Endothelial cell of hepatic sinusoid (primary cell): Measurements from ENCODE around the gene ARHGAP31.

ENCODE experiments used
- in situ Hi-C: cut with HindIII; loops from 2 replicates; pipeline ENCODE4 v1.10.0; 2017; ENCODE audit warnings: low sequenced_read_pairs

The ARHGAP31 gene

DNA sequence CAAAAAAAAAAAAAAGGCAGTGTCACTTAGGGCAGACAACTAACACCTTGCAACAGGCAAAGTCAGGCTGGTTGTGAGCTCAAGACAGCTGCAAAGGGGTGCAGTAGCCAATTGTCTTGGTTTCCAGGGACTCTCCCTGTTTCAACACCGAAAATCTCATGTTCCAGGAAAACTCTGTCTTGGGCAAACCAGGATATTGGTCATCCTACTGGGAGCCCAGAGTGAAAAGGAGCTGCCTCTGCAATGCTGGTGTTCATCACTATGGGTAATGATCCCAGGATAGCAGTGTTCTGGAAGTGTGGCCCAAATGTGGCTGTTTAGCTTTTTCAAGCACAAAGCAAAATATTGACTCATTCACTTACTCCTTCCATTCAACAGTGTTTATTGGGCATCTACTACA is 82.6 kb downstream of the ARHGAP31 start:
- in situ Hi-C loops: no loop called here

DNA sequence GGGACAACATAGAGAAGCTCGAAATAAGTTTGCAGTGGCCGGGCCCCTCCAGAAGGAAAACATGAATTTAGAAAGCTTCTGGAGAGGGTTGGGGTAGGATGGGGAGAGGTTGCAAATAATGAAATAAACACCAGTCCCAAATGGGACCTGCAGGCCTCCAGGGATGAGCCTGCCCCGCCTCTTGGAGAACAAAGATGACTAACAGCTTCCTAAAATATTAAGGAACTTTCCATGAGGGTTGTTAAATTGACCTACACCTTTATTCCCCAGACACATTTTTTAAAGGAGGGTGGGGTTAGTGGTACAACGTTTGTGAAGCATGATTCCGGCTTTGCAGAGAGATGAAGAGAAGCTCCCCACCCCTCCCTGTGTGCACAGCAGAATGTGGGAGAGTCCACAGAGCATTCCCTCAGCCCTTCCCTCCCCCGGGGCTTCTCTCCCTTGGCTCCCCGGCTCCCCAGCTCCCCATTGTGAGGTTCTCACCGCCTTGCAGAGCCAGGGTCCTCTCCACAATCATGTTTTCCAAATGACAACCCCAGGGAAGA is 84.1 kb downstream of the ARHGAP31 start:
- in situ Hi-C loops: no loop called here

DNA sequence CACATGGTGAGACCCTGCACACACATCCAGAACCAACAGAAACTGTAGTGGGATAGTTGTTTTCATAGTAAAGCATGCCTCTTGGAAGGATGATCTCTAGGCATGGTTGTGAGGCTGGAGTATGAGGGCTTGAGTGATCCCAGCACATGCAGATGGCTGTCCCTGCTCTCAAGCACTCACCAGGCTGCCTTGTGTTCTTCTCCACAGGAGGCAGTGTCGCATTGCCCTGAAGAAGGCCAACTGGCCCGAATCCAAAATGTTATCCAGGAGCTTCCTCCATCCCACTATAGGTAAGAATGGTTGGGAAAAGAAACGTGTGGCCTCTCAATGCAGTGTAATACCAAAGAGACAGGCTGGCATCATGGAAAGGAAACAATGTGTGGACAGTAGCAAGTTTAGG is 86.5 kb downstream of the ARHGAP31 start:
- in situ Hi-C loops: no loop called here

DNA sequence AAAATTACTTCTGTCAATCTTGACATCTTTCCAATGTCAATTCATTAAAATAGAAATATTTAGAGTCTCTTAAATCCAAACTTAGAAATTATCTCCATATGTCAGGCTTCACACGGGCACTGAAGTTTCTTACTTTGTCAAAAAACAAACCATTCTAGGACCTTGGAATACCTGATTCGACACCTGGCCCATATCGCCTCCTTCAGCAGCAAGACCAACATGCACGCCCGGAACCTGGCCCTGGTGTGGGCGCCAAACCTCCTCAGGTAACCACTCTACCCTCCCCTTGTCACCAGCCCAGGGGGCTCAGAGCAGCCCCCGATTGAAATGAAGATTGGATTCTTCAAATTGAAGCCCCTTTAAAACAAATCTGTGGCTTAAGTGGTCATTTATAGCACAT is 88.0 kb downstream of the ARHGAP31 start:
- in situ Hi-C loops: no loop called here

DNA sequence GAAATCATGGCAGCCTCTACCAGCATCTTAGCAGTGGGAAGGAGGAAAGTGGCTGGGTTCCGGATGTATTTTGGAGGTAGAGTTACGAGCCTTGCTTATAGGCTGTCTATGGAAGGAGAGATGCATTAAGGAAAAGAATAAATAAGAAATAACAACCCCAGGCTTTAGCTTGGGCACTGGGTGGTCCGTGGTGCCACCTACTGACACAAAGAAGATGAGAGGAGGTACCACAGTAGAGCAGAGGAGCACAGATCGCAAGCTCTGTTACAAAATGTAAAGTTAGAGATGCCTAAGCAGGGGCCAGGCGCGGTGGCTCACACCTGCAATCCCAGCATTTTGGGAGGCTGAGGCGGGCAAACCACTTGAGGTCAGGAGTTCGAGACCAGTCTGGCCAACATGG is 94.4 kb downstream of the ARHGAP31 start:
- in situ Hi-C loops: no loop called here

DNA sequence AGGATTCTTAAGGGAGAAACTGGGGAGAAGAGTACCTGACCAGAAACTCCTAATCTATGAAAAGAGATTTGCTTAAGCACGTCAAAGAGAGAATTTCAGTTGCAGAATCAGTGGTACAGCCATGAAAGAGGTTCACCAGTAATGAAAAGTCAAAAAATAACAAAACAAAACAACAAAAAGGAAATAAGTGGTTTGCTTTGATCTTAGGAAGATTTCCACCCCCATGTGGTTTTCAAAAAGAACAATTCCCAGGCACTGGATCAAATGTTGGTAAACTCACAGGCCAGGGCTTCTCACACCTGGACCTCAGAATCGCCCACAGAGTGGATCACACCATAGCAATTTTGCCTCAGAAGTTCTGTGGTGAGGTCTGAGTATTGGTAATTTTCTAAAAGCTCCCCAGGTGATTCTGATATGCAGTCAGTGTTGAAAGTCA is 101.8 kb downstream of the ARHGAP31 start:
- in situ Hi-C loops: no loop called here

DNA sequence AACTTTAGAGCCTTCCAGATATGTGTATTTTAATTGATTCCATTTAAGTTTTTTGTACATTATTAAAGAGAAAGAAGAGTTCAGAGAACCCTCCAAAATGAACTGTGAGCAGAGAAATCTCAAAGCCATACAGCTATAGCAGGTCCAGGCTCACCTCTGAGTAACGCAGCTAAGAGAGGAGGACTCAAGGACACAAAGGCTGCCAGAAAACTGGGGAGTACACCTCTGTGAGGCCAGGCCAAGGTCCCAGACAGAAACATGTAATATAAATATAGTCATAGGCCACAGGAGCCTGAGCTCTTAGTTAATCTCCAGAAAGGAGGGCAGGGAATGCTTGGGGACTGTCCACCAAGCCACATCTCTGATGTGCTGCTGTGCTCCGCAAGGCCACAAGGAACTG is 102.7 kb downstream of the ARHGAP31 start:
- in situ Hi-C loops: no loop called here

DNA sequence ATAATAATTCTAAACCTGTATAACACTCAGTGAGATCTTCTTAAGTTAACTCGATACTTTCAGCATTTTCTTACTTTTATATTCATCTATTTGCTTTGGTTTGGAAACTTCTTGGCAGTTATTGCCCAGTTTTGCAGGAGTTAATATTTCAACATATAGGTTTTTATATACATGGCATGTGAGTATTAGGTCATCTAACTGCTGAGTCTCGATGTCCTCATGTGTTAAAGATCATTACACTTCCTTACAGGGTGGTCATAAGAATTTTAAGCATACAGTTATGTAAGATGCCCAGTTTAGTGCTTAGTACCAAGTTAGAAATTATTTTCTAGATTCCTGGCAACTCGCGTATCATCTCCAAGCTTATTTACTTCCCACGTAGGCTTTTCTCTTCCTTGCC is 106.3 kb downstream of the ARHGAP31 start:
- in situ Hi-C loops: no loop called here

DNA sequence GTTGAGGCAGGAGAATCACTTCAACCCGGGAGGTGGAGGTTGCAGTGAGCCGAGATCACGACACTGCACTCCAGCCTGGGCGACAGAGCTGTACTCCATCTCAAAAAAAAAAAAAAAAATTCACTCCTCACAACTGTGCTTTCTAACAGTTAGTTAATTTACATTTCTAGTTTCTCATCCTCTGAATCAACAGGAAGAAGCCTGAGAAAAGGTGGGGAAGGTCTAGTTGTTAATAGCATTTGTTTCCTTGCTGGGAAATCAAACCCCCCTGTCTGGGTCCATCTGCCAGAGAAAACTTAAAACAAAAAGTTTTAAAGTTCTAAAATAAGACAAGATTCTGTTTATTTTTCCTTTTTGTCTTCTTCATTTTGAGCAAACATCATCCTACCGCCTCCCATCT is 106.9 kb downstream of the ARHGAP31 start:
- in situ Hi-C loops: no loop called here

DNA sequence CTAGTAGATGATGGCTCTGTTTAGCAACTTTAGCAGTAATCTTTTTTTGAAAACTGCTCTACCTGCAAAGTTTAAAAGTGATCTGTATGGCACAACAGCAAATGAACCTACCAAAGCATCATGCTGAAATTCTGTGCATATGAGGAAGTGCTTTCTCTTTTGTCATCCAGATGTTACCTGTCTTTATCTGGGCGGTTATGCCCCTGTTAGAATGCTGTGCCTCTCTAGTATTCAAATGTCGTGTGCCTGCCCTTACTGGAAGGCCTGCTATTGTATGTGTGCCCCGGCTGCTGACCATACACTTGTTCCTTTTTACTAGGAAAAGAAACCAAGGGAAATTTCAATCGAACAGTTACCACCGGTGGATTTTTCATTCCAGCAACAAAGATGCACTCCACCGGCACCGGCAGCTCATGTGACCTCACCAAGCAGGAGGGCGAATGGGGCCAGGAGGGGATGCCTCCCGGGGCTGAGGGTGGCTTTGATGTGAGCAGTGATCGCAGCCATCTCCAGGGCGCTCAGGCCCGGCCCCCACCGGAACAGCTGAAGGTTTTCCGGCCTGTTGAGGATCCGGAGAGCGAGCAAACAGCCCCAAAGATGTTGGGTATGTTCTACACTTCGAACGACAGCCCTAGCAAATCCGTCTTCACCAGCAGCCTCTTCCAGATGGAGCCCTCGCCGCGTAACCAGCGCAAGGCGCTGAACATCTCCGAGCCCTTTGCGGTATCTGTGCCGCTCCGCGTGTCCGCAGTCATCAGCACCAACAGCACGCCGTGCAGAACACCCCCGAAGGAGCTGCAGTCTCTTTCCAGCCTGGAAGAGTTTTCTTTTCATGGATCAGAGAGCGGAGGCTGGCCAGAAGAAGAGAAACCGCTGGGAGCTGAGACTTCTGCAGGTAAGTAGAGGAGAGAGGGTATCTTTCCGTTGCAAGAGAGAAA is 107.6 kb downstream of the ARHGAP31 start:
- in situ Hi-C loops: no loop called here

DNA sequence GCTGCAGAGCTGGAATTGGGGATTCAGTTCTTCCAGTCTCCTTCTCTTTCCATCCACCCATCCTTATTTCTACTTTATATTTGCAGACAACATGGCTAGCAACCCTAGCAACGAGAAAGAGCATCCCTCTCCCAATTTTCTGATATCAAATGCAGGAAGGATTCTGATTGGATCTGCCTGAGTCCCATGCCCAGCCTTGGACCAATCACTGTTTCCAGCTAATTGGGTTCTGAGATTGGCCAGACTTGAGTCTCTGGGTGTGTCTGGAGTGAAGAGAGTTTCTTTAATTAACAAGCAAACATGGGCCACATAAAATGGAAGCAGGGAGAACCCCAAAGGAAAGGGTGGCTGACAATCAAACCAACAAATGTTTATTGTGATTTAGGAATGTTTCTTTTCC is 108.6 kb downstream of the ARHGAP31 start:
- in situ Hi-C loops: no loop called here

DNA sequence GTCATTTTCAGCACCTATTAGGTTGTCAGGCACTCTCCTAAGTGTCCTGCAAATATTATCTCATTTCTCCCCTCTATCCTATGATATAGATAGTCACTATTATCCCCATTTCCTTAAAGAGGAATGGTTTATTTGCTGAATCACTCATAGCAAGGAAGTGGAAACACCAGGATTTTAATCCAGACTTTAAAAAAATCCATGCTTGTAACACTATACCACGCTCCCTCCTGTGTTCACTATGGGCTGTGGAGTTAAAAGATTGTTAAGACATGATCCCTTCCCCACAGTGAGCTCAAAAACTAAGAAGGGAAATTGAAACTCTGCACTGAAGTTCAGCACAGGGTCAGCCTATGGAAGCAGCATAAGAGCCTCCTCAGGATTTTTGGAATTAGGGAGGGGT is 109.0 kb downstream of the ARHGAP31 start:
- in situ Hi-C loops: no loop called here

DNA sequence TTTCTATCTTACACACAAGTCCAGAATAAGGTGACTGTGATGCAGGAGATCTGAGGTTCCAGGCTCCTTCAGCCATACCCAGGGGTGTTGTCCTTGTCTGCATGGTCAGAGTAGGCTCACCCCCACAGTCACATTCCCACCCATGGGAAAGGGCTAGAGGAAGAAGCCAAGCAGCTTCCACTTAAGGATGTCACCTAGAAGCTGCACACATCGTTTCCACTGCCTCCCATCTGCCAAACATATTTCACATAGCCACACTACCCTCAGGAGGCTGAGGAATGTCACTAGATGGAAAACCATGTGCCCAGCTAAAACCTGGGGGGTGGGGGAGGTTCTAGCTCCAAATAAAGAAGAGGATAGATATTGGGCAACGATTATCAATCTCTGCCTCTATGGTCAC is 111.1 kb downstream of the ARHGAP31 start:
- in situ Hi-C loops: no loop called here

DNA sequence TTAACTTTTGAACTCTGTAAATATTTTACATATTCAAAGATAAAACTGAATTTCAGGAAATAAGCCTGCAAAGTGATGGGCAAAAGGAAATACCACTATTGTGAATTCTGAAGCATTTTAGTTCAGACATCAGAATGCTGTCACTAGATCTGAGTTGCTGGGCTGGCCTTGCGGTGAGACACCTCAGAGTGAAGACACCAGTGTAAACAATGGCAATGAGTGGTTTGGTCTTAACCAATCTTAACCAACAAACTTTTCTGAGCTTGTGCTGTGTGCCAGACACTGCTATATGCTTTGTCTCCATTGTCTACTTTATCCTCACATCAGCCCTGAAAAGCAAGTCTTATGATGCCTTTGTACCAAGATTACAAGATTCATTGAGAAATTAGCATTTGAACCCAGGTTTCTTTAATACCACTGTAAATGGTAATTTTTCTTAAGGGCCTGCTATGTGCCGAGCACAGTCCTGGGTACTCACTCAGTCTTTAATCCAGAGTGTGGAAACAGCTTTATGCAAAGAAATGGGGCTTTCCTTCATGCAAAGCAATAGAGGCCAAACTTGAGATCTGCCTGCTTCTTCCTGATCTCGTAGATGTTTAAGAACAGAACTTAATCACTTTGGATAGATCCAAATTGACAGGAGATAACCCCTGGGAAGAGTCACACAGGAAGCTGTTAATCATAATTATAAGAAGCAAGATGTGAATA is 114.2 kb downstream of the ARHGAP31 start:
- in situ Hi-C loops: no loop called here

DNA sequence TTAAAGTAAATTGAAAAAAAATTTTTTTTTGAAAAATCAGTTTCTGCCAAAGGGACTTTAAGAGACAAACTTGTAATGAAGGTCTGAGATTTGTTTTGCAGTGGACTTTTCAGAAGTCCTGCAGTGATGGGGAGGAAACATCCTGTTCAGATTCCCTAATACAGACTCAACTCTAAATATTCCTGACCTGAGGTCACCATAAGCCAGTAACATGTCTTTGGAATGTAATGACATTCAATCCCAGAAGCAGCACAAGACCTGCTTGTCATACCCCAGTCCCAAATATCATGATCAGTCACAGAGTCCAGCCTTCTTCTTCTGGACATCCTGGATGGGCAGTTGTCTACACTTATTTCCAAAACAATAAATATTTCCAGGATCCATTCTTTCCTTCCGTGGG is 115.7 kb downstream of the ARHGAP31 start:
- in situ Hi-C loops: no loop called here

DNA sequence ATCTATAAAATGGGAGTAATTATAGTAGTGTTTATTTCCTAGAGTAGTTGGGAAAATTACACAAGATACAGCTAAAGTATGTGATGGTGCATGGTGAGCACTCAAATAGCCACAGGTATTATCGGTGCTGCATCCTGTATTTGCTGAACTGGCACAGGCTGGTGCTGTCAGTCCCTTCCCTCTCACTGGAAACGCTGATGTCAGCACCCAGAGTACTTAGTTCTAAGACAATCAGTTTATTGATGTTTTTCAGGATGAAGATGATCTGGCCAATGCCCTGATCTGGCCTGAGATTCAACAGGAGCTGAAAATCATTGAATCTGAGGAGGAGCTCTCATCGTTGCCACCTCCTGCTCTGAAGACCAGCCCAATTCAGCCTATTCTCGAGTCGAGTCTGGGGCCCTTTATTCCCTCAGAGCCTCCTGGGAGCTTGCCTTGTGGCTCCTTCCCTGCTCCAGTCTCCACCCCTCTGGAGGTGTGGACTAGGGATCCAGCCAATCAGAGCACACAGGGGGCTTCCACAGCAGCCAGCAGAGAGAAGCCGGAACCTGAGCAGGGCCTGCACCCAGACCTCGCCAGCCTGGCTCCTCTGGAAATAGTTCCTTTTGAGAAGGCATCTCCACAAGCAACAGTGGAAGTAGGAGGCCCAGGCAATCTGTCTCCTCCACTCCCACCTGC is 119.6 kb downstream of the ARHGAP31 start:
- in situ Hi-C loops: no loop called here

DNA sequence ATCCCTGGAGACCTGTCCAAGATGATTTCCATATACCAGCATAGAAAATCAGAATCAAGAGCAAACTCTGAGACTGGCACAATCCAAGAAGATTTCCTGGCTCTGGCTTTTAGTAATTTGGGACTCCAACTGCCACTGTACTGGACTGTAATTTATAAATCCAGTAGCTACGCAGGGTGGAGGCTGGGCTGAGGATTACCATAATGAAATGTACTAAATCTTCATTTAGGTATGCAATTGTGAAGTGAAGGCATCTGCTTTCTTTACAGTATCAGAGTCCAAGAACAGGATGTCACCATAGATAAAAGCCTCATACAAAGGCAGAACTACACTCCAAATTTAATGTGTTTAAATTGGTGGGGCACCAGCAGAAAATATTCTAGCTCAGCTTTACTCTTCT is 122.7 kb downstream of the ARHGAP31 start:
- in situ Hi-C loops: no loop called here

DNA sequence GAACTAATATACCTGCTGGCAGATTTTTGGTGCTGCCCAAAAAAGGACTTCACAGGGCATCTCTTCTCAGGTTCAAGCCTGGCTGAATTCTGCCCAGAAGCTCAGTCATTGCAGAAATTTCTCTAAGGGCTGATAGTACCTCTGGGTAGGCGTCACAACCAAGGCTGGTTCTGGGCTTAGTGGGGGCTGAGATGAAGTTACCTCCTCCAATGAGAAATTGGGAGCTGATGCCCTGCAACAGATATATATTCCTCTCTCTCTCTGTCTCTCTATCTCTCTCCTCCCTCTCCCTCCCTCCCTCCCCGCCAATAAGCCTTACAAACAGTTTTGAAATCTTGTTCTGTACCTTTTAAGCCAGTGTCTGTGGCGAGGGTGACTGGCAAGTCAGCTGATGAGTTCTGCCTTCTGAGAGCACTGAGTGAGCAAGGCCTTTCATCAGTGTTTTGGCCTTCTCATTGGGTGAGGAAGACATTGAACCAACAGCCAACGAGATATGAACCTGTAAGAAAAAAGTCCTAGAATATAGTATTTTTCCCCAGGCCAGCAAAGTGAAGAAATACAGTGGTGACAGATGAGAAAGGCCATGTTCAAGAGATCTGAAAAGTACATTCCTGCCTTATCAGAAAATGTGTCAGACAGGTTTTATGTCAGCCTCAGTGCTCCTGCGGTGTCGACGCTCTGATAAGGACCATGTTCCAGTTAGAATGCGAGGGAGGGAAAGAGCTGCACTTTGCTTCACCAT is 123.8 kb downstream of the ARHGAP31 start:
- in situ Hi-C loops: no loop called here

DNA sequence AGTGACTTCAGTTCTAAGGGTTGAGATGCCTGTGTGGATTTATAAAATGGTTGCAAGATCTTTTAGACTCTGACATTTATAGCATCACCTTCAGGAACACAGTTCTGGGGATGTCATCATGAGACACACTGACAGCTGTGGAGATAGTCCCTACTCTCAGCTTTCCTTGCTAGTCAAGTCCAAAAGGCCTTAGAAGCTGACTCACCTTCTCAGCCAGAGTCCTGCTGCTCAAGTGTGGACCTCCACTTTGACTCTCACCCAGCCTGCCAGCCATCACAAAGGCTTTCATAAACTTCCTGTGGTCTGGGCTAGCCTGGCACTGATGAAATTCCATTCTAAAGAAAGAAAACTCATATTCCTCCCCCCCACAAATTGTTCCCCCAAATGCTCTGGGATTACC is 124.5 kb downstream of the ARHGAP31 start:
- in situ Hi-C loops: no loop called here

DNA sequence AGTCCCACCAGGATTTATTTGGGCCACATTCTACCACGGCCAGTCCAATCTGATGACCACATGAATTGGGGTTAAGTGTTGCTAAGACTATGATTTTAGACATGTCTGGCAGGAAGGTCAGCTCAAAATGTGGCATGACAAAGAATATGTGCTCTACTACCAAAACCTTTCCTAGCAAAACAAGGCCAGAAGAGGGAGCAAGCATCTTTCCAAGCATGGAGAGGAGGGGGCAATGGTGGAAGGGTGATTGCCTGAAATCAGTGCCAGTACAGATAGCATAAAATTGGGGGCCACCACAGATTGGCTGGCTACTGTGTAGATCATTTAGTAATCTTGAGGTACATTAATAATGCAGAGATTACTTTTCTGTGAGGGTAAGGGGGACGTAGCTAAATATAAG is 126.0 kb downstream of the ARHGAP31 start:
- in situ Hi-C loops: no loop called here

DNA sequence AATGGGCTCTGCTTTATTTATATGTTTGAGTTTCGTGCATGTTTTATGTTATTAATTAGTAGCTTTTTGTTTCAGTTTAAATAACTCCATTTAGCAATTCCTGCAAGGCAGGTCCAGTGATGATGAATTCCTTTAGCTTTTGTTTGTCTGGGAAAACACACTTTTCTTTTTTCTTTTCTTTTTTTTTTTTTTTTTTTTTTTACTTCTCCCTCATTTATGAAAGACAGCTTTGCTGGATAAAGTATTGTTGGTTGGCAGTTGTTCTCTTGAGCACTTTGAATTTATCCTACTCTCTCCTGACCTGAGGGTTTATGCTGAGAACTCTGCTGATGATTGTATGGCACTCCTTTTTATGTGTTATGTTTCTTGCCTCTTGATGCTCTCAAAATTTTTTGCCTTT is 133.5 kb downstream of the ARHGAP31 start:
- in situ Hi-C loops: no loop called here
